Hepatocyte (in vitro differentiated cells): ENCODE data around the gene RERGL.

ENCODE experiments used
- EZH2 ChIP-seq: fragments of 200-600 bp; sonication (generic); IDR thresholded peaks from 2 replicates; pipeline ENCODE4 v1.6.1; 2016; ENCODE audit warnings: antibody characterized with exemption, mild to moderate bottlenecking, borderline replicate concordance
- TF ChIP-seq, protein P1 (sequence below): fragments of 200-600 bp; sonication (generic); IDR thresholded peaks from 2 replicates; pipeline ENCODE4 v1.5.1; 2016; ENCODE audit warnings: antibody characterized with exemption, mild to moderate bottlenecking; ENCODE audit not compliant: poor library complexity

DNA sequence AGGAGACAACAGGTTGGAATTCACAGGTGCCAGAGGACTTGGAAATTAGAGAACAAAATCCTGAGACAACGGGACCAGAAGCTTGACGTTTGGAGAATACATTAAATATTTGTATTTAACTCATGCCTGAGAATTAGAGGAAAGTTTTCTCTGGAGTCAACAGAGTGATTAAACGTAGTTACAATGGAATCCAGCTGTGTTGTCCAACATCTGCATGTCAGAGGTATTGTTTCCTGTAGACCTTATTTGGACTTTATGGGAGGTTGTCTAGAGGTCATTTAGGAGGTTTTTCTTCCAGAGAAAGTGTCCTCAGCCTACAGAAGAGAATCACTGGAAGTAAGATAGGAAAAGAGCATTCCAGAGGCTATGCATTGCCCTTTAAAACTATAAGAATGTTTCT is 45.1 kb upstream of the RERGL start:
- TF ChIP-seq, protein P1, sequence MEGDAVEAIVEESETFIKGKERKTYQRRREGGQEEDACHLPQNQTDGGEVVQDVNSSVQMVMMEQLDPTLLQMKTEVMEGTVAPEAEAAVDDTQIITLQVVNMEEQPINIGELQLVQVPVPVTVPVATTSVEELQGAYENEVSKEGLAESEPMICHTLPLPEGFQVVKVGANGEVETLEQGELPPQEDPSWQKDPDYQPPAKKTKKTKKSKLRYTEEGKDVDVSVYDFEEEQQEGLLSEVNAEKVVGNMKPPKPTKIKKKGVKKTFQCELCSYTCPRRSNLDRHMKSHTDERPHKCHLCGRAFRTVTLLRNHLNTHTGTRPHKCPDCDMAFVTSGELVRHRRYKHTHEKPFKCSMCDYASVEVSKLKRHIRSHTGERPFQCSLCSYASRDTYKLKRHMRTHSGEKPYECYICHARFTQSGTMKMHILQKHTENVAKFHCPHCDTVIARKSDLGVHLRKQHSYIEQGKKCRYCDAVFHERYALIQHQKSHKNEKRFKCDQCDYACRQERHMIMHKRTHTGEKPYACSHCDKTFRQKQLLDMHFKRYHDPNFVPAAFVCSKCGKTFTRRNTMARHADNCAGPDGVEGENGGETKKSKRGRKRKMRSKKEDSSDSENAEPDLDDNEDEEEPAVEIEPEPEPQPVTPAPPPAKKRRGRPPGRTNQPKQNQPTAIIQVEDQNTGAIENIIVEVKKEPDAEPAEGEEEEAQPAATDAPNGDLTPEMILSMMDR, result no peak
- no peak for TF ChIP-seq EZH2
